Retinal pigment epithelial cell (primary cell): ENCODE results near the gene SPTSSA.
"Not testable (repeated sequence)": the region's sequence is repeated elsewhere in the genome, so short reads cannot be mapped to it uniquely, and the experiment has no call there.

Experiments used
- DNase-seq: peaks from one replicate; pipeline ENCODE4 v3.0.0-alpha.2; 2010; ENCODE audit warnings: low read depth
- H3K4me3 ChIP-seq: 2 replicates; pipeline ENCODE4 v1.5.1; 2011; ENCODE audit warnings: mild to moderate bottlenecking, low read length, control low read depth, moderate library complexity
- TF ChIP-seq, protein P1 (sequence below): conservative IDR thresholded peaks from 2 replicates; pipeline ENCODE4 v1.5.1; 2011; ENCODE audit warnings: low read depth, low read length, control low read depth, inconsistent platforms

The SPTSSA gene, protein sequence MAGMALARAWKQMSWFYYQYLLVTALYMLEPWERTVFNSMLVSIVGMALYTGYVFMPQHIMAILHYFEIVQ

DNA sequence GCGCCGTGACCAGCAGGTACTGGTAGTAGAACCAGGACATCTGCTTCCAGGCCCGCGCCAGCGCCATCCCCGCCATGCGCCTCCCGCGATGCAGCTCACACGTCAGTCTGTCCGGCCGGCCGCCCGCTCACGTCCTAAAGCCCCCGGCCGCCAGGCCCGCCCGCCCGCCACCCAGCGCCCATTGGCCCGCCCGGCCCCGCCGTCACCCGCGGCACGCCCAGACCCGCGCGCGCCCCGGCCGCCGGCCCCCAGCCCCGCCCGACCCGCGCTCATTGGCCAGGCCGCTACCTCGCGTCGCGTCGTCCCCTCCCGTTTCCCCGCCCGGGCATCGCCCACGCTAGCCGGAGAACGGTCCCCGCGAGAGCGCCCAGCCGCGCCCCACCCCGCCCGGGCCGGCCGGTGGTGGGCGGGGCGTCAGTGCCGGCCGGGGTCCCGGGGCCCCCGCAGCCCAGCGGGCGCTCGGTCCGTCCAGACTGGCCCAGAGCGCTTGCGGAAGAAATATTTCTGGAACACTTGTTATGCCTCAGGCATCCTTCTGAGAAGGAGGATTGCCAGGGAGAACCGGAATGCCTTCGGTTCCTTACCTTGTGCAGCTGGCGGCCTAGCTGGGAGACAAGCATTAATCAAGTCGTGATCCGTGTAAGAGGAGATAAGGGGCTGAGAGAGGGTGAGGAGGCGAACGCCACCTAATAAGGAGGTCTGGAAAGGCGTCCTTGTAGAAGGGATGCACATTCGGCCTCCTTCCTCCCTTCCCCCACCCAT, at the start of gene SPTSSA:
Gene SPTSSA, minus strand, starts transcription at position 109 of the 762 bp plus-strand sequence. Its CDS starts 33 bp downstream, at position 76.
- TF ChIP-seq, protein P1, sequence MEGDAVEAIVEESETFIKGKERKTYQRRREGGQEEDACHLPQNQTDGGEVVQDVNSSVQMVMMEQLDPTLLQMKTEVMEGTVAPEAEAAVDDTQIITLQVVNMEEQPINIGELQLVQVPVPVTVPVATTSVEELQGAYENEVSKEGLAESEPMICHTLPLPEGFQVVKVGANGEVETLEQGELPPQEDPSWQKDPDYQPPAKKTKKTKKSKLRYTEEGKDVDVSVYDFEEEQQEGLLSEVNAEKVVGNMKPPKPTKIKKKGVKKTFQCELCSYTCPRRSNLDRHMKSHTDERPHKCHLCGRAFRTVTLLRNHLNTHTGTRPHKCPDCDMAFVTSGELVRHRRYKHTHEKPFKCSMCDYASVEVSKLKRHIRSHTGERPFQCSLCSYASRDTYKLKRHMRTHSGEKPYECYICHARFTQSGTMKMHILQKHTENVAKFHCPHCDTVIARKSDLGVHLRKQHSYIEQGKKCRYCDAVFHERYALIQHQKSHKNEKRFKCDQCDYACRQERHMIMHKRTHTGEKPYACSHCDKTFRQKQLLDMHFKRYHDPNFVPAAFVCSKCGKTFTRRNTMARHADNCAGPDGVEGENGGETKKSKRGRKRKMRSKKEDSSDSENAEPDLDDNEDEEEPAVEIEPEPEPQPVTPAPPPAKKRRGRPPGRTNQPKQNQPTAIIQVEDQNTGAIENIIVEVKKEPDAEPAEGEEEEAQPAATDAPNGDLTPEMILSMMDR, result no peak
- H3K4me3 ChIP-seq, result peak within 1 kb of the TSS; percentile 82
- peak; percentile 48 for DNase-seq

DNA sequence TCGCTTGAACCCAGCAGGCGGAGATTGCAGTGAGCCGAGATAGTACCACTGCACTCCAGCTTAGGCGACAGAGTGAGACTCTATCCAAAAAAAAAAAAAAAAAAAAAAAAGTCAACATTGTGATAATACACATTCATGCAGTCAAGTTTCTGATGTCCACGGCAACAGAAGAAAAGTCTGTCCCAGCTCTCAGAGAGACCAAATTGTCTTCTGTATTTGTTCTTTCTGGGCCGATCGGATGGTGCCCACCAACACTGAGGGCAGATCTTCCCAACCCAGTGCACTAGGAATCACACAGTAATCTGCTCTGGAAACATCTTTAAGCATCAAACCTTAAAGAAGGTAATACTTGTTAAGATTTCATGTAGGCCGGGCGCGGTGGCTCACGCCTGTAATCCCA, 45.8 kb upstream of the SPTSSA start:
- TF ChIP-seq, protein P1, result no peak
- H3K4me3 ChIP-seq, result no peak overlapping the region
- no peak for DNase-seq

DNA sequence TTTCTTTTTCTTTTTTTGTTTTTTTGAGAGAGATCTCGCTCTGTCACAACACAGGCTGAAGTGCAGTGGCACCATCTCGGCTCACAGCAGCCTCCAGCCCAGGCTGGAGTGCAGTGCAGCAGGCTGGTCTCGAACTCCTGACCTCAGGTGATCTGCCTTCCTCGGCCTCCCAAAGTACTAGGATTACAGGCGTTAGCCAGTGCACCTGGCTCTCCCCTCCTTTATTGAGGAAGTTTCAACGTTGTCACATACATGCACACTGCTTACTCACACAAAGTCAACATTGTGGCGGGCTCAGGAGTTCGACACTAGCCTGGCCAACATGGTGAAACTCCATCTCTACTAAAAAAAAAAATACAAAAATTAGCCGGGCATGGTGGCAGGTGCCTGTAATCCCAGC, 45.4 kb upstream of the SPTSSA start:
- TF ChIP-seq, protein P1, result no peak
- H3K4me3 ChIP-seq, result no peak overlapping the region
- DNase-seq, result no peak

DNA sequence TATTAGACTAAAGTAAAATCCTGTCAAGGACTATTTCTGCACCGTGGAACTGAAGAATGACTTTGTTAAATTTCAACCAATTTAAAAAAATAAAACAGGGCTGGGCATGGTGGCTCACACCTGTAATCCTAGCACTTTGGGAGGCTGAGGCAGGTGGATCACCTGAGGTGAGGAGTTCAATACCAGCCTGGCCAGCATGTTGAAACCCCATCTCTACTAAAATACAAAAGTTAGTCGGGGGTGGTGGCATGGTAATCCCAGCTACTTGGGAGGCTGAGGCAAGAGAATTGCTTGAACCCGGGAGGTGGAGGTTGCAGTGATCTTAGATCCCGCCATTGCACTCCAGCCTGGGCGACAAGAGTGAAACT, 43.1 kb upstream of the SPTSSA start:
- not testable (repeated sequence) for H3K4me3 ChIP-seq, DNase-seq

DNA sequence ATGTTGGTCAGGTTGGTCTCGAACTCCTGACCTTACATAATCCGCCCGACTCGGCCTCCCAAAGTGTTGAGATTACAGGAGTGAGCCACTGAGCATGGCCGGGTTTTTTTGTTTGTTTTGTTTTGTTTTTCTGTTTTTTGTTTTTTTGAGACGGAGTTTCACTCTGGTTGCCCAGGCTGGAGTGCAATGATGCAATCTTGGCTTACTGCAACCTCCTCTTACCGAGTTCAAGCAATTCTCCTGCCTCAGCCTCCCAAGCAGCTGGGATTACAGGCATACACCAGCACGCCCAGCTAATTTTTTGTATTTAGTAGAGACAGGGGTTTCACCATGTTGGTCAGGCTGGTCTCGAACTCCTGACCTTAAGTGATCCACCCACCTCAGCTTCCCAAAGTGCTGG, 42.0 kb upstream of the SPTSSA start:
- not testable (repeated sequence) for DNase-seq, H3K4me3 ChIP-seq

DNA sequence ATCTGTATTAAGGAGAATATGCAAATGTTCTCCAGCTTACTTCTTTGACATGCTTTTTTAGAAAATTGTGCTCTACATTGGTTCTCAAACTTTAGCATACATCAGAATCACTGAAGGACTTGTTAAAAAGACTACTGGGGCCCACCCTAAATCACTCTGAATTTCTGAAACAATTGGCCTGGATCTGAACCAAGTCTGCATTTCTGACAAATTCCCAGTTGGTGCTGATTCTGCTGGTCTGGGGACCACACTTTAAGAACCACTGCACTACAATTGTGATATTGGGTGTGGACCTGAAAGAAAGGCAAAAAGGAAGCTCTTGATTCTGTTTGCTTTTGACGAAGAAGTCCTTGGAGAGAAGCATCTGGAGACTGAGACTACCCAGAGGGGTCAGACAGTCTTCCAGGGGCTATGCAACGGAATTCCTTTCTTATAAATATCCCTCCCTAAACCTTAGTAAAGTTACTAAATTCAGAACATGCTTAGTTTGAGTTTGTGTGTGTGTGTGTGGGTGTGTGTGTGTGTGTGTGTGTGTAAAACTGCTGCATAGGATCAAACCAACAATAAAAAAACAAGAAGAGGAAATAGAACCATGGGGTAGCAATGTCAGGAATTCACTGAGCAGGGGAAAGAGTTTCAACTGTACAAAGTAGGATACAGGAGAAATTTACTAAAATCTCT, 40.6 kb upstream of the SPTSSA start:
- TF ChIP-seq, protein P1, result no peak
- no peak for DNase-seq
- no peak overlapping the region for H3K4me3 ChIP-seq

DNA sequence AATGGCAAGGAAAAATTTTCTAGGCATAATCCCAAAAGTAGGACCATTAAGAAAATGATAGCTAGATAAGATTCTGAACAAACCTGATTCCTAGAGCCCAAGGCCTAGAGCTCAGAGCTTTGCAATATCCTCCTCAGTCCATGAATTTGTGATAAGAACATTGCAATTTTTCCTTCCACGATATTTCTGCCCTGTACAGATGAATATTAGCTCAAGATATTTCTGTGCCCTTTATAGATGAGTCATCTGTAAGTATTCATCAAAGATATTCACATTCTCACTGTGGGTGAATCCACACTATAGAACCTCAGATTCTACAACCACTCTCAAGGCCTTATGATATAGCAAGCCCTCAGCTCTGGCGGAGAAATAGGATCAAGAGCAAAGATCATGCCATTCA, 40.0 kb upstream of the SPTSSA start:
- TF ChIP-seq, protein P1, result no peak
- DNase-seq, result no peak
- H3K4me3 ChIP-seq, result no peak overlapping the region

DNA sequence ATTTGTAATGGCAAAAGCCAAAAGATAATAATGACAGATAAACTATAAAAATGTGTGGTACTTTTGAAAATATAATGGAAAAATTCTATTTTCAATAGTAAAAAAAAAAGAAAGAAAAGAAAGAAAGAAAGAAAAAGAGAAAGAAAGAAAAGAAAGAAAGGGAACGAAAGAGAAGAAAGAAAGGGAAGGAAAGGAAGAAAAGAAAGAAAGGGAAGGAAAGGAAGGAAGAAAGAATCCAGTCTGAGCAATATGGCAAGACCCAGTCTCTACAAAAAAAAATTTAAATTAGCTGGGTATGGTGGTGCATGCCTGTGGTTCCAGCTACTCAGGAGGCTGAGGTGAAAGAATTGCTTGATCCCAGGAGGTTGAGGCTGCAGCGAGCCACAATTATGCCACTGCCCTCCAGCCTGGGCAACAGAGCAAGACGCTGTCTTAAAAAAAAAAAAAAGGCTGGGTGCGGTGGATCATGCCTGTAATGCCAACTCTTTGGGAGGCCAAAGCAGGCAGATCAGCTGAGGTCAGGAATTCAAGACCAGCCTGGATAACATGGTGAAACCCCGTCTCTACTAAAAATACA, 39.1 kb upstream of the SPTSSA start:
- DNase-seq, result no peak
- TF ChIP-seq, protein P1, result no peak
- H3K4me3 ChIP-seq, result no peak overlapping the region
